GM12872 (cell line): ENCODE results near the gene NRDC.

Source experiments
- TF ChIP-seq, protein P1 (sequence below): IDR thresholded peaks from 3 replicates; pipeline ENCODE4 v1.5.1; 2011; ENCODE audit warnings: low read depth, mild to moderate bottlenecking, low read length, moderate library complexity; ENCODE audit not compliant: insufficient read depth

Gene NRDC

DNA sequence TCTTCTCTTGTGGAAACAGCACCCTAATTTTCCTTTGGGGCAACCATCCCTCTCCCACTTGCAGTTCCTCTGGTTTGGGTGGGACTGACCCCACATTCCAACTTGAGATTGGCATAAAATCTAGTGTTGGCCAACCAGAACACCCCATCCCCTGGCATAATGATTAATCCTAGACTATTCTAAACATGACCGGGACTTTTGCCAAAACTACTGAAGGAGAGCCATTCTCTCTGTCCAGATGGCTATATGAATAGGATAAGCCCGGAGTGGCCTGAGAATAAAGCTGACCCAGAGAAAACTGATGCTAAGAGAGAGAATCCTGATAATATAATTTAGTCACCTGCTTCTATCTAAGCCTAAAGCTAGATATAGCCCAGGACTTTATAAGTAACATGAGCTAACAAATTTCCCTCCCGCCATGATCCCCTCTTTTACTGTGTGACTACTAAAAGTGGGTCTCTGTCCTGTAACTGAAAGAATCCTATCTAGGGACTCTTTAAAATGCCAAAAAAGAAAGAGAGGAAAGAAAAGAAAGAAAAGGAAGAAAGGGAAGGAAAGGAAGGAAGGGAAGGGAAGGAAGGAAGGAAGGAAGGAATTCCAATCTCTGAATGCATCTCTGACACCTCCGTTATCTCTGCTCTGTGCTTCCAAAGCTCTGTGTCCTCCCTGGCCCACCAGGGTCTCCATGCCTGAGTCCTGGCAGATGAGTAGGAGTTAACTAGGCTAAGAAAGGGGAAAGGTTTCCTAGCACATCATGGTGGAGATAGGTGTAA, 28.0 kb upstream of the NRDC start:
- TF ChIP-seq, protein P1, sequence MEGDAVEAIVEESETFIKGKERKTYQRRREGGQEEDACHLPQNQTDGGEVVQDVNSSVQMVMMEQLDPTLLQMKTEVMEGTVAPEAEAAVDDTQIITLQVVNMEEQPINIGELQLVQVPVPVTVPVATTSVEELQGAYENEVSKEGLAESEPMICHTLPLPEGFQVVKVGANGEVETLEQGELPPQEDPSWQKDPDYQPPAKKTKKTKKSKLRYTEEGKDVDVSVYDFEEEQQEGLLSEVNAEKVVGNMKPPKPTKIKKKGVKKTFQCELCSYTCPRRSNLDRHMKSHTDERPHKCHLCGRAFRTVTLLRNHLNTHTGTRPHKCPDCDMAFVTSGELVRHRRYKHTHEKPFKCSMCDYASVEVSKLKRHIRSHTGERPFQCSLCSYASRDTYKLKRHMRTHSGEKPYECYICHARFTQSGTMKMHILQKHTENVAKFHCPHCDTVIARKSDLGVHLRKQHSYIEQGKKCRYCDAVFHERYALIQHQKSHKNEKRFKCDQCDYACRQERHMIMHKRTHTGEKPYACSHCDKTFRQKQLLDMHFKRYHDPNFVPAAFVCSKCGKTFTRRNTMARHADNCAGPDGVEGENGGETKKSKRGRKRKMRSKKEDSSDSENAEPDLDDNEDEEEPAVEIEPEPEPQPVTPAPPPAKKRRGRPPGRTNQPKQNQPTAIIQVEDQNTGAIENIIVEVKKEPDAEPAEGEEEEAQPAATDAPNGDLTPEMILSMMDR = no peak

DNA sequence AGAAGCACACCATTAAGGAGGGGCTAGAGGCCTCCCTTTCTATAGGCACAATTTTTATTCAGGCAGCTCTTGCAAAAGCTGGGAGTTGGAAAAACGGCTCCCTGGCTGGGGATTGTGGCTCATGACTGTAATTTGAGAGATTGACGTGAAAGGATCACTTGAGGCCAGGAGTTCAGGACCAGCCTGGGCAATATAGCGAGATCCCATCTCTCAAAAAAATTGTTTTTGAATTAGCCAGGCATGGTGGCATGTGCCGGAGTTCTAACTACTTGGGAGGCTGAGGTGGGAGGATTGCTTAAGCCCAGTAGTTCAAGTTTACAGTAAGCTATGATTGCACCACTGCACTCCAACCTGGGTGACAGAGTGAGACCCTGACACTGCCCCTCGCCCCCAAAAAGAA, 23.9 kb upstream of the NRDC start:
- TF ChIP-seq, protein P1 = no peak

DNA sequence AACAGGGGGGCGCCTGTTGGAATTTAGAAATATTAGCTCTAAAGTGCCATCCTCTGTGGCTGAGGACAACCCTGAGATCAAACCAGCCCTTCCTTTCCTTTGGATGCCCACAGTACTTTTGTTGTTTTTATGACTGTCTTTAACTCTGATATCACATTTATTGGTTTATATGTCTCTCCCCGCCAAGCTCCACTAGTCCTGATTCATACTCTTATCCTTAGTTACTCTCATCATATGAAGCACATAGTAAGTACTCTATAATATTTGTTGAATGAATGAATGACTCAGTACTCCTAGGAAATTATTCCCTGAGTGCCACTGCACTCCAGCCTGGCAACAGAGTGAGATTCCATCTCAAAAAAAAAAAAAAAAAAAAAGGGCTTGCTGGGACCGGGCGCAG, 22.6 kb upstream of the NRDC start:
- TF ChIP-seq, protein P1 = no peak

DNA sequence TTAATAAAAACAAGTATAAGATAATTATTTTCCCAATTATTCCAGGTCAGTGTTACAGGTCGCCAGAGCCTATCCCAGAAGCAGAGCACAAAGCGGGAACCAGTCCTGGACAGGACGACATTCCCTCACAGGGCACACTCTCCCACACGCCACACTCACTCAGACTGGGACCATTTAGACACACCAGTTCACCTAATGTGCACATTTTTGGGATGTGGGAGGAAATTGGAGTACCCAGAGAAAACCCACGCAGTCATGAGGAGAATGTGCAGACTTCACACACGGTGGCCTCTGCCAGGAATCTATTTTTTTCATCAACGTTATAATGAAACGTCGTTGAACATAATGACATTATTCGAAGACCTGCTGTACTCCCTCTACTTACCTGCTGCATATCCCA, 20.5 kb upstream of the NRDC start:
- TF ChIP-seq, protein P1 = no peak

DNA sequence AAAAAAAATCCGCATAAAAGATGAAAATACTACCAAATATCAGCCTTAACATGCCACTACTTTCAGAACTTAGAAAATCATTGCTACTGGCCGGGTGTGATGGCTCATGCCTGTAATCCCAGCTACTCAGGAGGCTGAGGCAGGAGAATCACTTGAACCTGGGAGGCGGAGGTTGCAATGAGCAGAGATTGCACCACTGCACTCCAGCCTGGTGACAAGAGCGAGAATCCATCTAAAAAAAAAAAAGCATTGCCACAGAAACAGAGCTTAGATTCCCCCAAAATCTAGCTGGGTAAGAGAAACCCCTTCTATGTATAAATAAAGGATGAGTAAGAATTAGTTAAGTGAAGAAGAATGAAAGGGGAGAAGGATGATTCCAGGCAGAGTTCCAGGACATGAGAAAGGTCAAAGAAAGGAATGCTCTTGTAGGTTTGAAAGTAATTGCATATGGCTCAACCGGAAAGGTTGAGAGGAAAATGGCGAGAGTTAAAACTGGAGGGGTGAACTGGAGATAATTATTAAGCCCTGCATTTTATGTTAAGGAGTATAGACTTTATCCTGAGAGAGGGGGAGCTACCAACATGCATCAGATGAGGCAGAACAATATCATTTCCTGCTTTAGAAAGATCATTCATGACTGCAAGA, 19.7 kb upstream of the NRDC start:
- TF ChIP-seq, protein P1 = no peak

DNA sequence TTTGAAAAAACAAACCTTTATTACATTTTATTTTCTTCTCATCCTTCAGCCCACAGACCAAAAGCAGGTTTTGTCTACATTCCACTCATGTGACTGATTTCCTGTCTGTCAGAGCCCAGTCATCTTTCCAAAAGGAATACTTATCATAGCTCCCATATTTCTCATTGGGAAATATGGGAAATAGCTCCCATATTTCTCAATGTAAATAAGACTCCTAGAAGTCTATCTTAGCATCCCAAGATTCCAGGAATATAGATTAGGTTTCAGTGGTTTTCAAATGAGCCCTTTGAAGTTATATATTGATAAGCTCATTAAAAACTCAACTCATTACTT, 19.1 kb upstream of the NRDC start:
- TF ChIP-seq, protein P1 = no peak

DNA sequence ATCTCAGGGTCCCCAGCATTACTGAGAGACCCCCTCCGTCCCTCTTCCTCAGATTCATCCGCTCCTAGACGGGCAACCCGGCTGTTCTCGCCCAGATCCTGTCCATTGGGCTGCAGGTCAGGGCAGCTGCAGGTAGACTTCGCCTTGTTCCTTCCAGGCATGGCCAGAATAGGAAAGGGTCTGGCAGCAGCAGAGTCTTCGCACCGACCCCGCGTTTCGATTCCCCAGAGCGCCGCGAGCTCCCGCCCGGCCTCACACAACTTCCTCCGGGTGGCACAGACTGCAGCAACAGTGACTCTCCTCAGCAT, 265 bp downstream of the NRDC start:
- TF ChIP-seq, protein P1 = no peak
